Kasumi-1 (cell line): ENCODE results near the gene GRAMD1B.
A peak's percentile ranks its signal among the peaks of the same experiment; 100 is the strongest.
"Not testable (repeated sequence)": the region's sequence is repeated elsewhere in the genome, so short reads cannot be mapped to it uniquely, and the experiment has no call there.

Experiments used
- DNase-seq, 2 experiments: peaks; one replicate each; lab custom pipeline; 2025; lab: John Stamatoyannopoulos, UW

Gene GRAMD1B

GRCh38 chr11:123568367-123568870 is 138.3 kb downstream of the GRAMD1B start:
- no peak for DNase-seq

- DNase-seq: no peak
Measured at GRCh38 chr11:123569393-123569792, 139.3 kb downstream of the GRAMD1B start.

GRCh38 chr11:123570939-123571580 is 141.0 kb downstream of the GRAMD1B start:
- DNase-seq: no peak

DNA sequence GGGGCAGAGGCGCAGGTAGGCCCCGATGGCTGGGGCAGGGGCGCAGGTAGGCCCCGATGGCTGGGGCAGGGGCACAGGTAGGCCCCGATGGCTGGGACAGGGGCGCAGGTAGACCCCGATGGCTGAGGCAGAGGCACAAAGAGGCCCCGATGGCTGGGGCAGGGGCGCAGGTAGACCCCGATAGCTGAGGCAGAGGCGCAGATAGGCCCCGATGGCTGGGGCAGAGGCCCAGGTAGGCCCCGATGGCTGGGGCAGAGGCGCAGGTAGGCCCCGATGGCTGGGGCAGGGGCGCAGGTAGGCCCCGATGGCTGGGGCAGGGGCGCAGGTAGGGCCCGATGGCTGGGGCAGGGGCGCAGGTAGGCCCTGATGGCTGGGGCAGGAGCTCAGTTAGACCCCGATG is 142.7 kb downstream of the GRAMD1B start:
- DNase-seq: not testable (repeated sequence)

- no peak for DNase-seq
Measured at GRCh38 chr11:123573286-123573685, 143.2 kb downstream of the GRAMD1B start.

GRCh38 chr11:123575441-123575840 is 145.4 kb downstream of the GRAMD1B start:
- DNase-seq: no peak

DNA sequence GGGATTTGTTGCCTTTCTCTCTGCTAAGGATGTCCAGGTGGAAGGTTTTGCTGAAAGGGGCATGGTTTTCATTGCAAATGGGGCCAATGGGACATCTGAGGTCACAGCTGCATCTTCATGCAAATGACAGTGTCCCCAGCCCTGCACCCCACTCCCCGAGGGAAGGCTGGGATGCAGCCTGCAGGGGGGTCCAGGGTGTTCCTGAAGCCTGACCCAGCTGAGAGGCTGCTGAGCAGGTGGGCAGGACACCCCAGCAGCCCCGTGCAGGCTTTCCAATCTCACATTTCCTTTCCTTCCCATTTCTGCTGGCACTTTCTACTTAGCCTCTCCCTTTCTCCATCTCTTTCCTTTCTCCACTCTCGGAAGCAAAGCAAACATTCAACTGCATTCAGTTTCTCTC is 146.0 kb downstream of the GRAMD1B start:
- no peak for DNase-seq

DNA sequence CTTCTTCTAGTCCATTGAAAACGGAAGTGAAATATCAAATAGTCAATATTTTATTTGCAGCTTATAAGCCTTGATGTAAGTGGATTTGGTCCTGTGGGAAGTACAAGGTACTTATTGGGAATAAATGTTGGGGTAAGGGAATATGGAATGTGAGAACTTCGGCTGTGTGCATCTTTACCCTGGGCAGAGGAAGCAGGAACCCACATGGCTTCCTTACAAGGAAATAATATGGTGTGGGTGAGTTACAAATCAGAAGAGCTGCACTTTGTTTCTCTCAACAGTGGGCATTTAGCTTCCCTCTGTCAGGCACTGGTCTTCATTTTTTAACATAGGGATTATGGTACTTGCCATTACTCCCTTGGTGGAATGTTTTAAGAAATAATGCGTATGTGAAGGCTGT is 146.4 kb downstream of the GRAMD1B start:
- no peak for DNase-seq

- DNase-seq: peak; percentile 17 to 35
Measured at GRCh38 chr11:123577081-123577598, 147.1 kb downstream of the GRAMD1B start.

DNA sequence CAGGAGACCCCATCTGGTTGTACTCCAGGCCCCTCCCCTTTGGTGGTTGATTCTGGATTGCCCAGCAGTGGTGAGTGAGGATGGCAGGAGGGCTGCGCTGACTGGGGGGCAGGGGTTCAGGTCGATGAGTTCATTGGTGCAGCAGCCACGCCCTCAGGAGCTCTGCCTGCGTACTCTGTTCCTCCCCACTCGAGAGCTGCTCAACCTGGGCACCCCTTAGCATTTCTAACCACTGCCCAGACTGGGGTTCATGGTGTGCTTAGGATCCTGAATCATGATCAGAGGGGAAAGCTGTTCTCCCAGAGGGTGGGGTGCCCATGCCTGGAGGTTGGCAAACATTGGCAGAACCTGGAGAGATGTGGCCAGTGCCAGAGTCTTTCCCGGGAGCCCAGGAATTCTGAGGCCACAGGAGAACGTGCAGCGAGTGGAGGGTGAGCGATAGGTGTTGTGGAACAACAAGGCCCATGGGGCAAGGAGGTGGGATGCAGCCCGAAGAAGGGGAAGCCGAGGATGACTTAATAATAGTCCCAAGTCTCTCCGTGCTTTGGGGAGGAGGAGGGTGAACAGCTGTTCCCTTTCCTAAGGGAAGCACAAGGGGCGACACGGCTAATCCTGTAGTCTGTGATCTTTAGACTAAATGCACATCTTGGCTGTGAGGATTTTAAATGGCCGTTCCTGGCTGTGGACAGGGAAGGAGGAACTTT is 148.9 kb downstream of the GRAMD1B start:
- DNase-seq: no peak

DNA sequence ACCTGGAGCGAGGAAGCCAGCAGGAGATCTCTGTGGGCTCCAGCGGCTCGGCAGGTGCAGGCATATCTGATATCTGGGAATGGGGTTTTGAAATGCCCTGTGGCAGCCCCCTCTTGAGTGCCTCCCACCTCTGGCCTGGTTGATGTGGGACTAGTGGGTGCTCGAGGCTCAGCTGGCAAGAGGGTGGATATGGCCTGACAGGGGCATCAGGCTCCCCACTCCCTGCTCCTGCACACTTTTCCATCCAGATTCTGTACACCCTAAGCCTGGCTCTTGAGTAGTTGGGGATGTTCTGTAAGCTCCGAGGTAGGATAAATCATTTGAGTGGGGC is 149.4 kb downstream of the GRAMD1B start:
- no peak for DNase-seq

GRCh38 chr11:123580137-123580536 is 150.1 kb downstream of the GRAMD1B start:
- DNase-seq: no peak

DNA sequence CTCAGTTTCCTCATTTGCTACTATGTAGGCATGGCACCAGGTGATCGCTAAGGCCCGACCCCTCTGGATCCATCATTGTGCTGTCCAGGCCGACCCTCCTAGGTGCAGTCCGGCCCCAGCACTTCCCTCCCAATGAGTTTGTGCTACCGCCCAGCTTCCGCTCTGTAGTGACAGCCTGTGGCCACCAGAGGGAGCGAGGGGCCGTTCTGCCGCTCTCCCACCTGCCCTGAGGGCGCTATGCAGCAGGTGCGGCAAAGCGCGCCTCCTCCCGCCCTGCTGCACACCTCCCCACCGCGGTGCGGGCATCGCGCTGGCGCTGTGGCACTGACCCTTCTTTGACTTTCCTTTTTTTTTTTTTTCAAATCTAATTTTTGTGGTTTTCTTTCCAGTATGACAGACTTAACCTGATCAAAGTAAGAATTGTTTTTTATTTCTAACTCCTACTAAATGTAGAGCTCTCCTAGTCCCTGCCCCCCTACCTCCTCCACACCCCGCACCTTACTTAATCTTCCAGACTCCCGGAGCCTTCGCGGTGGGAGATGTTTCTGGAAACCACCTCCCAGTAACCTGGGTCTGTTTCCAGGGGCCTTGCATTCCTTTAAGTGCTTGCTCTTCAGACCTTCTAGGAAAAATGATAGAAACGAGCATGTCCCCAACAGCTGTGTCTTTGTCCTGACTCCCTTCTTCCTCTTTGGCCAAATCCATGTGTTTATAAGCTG is 150.6 kb downstream of the GRAMD1B start:
- peak; percentile 44 to 69 for DNase-seq

DNA sequence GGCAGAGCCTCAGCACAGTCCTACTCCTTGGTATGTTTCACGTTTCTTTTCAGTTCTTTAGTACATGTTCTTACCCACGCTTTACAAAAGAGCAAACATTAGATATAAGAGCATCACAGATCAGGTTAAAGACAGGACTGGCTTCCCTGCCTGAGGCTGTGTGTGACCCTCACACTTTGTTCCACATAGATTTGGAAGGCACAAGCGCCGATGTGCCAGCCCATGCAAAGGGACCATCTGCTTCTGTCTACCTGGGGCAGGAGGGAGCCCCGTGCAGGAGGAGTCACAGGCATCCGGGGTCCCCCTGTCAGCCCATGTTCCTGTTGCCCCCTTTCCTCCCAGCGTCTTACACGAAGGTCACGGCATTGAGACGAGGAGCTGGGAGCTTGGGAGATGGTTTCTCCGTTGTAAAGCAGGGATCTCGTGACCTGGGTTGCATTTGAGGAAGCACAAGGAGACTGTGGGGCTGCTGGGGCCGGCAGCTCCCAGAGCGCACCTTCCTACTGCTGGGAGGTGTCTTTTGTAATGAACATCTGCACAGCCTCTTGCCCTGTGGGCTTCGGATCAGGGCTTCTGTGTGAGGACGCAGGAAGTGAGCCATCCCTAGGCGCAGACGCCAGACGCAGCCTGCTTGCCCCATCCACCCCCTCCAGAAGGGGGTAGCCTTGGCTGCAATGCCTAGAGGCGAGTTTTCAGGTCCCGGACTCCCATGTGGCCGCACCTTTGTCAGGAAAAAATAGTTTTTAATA is 151.8 kb downstream of the GRAMD1B start:
- DNase-seq: no peak

DNA sequence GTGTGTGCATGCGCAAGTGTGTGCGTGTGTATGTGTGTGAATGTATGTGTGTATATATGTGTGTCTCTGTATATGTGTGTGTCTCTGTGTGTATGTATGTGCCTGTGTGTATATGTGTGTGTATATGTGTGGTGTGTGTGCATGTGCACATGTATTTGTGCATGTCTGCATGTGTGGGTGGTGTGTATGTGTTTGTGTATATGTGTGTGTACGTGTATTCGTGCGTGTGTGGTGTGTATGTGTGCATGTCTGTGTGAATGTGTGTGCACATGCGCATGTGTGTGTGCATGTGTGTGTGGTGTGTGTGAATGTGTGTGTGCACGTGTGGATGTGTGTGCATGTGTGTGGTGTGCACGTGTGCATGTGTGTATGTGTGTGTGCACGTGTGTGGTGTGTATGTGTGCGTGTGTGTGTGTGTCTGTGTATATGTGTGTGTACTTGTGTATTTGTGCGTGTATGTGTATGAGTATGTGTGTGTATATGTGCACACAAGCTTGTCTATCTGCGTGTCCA is 153.0 kb downstream of the GRAMD1B start:
- DNase-seq: no peak

GRCh38 chr11:123584186-123584585 is 154.1 kb downstream of the GRAMD1B start:
- DNase-seq: no peak

DNA sequence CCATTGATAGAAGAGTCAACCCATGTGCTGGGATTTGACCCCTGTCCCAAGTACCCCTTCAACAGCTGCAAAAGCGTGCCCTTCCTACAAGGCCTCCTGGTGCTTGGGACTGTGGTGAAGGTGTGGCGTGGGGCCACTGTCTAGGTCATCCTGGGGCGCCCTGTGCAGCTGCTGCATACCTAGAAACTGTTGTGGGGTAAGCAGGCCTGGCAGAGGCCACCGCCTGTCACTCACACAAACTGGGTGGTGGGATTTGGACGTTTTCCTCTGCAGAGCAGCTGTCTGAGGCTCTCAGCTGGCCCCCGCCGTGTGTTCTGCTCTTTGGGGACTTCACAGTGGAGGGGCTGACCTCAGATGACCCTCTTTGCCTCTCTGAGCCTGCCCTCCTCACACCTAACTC is 154.7 kb downstream of the GRAMD1B start:
- DNase-seq: no peak

GRCh38 chr11:123585206-123585605 is 155.1 kb downstream of the GRAMD1B start:
- no peak for DNase-seq

- DNase-seq: no peak
Measured at GRCh38 chr11:123585706-123586105, 155.6 kb downstream of the GRAMD1B start.

GRCh38 chr11:123586568-123586967 is 156.5 kb downstream of the GRAMD1B start:
- no peak for DNase-seq

GRCh38 chr11:123587044-123587443 is 157.0 kb downstream of the GRAMD1B start:
- DNase-seq: no peak

DNA sequence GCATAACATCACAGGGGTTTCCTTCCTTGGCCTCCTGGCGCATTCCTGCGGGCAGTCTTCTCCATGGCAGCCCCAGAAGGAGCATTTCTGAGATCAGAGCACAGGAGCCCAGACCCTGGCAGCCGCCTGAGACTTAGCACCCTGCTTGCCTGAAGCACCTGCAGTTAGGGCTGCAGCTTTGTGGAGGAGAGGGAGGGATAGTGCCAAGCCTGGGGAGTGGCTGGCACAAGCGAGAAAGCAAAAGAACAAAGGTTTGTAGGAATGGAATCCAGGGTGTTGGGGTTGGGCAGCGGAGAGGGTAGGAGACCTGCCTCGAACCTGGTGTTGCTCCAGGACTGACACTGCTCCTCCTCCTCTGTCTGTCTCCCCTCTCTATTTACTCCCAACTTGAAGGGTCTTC is 157.5 kb downstream of the GRAMD1B start:
- DNase-seq: no peak
